ENCODE results near the gene CCDC197. TPM values are rescaled to one million over a fixed set of nuclear protein-coding genes. Genes with fewer than 3 reads are reported as not detected.

Gene CCDC197
- total RNA-seq = not detected

GRCh38 chr14:93997082-93997481, at the start of gene CCDC197:
Gene CCDC197, plus strand, starts transcription at chr14:93997301. Its CDS starts 831 bp downstream, at chr14:93998132.

GRCh38 chr14:93976477-93977057, 20.5 kb upstream of the CCDC197 start, which contains the start of gene ASB2:
Gene ASB2, minus strand, starts transcription at chr14:93976570. Its CDS starts 12,031 bp downstream, at chr14:93964539.

GRCh38 chr14:94026173-94026888, 29.2 kb downstream of the CCDC197 start, which contains the start of gene OTUB2:
Gene OTUB2, plus strand, starts transcription at chr14:94026340. Its CDS starts 198 bp downstream, at chr14:94026538.

Small RNA genes within 50 kb of the gene (microRNA-seq; reads per million reads assigned to microRNA genes)
- not detected for gene MIR4506 (ENCODE audit: borderline microRNAs expressed, borderline replicate concordance)

Other genes with a start within 250 kb of the CCDC197 start
- not detected for gene PRIMA1, start 208.8 kb upstream of the CCDC197 start, total RNA-seq
- gene FAM181A, start 70.0 kb upstream of the CCDC197 start, total RNA-seq = not detected
- 10 to 100 TPM; 22.9 to 24.2 TPM for gene ASB2, start 20.7 kb upstream of the CCDC197 start, total RNA-seq
- 1 to 10 TPM; 1.8 to 2.4 TPM for gene OTUB2, start 29.0 kb downstream of the CCDC197 start, total RNA-seq
- gene DDX24, start 83.9 kb downstream of the CCDC197 start, total RNA-seq = 100 to 1,000 TPM; 198 to 201 TPM
- gene IFI27L1, start 84.0 kb downstream of the CCDC197 start, total RNA-seq = 10 to 100 TPM; 25.3 to 25.7 TPM
- 1 to 10 TPM; 1.6 to 3.4 TPM for gene IFI27, start 113.4 kb downstream of the CCDC197 start, total RNA-seq
- gene IFI27L2, start 132.3 kb downstream of the CCDC197 start, total RNA-seq = 10 to 100 TPM; 82.9 to 87.0 TPM
- 1 to 10 TPM; 2.6 to 3.0 TPM for gene PPP4R4, start 177.0 kb downstream of the CCDC197 start, total RNA-seq

Data from activated naive CD4-positive, alpha-beta T cell treated with anti-CD3 and anti-CD28 coated beads, Interleukin-2, amount 10 ng/mL, durations not matched to agents 5 hours and 36 hours (primary cell).